Measurements from ENCODE around the gene GP1BB.

GP1BB gene

DNA sequence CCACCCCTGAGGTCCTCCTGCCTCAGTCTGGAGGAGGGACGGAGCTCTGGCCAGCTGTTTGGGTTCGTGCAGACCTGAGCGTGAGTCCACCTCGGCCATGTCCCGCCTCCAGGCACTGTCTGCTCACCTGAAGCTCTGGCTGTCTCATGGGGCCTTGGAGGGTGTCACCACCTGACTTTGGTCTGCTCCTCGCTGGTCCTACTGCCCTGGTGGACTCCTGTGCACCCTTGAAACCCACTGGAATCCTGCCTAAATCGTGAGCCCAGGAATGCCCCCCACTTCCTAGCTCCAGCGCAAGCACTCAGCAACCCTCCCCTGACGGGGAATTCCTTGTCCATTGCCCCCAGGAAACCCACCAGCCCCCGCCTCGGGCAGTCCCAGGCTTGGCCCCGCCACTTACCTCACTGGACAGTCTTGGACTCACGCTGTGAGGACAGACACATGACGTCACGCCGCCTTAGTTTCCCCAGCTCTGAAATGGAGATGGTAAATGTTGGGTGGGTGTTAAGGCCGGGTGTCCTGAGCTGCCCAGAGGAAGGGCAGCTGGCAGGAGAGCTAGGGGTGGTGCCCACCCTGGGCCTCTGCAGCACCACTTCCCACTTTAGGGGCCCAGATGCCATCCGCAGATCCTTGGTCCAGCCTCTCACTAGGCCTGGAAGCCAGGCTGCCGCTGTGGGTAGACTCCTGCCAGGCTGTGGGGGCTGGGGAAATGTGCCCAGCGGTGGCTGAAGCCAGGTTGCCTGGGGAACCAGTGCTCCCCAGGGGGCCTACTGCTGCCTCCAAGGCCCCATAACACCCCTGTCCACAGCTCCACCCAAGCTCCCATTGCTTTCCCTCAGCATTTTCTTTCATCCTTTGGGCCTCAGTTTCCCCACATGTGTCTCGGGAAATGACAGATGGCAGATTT is 19.1 kb downstream of the GP1BB start:
- no peak for DNase-seq (ENCODE audit: low spot score)

DNA sequence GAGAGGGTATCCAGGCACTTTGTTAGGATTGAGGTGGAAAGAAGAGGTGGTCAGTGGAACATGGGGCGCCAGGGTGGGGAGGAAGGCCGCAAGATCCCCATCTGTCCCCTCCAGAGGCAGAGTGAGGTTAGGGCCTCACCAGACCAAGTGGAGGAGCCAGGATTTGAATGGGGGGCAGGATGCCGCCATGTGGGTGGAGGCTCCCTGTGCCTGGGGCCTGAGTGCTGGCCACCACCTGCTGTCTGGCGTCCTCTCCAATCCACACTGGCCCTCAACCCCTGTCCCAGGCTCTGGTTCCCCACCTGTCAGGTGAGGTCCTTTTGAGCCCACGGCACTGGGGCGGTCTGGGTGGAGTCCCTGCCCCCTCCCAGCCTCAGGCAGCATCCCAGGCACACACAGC is 19.7 kb downstream of the GP1BB start:
- DNase-seq (ENCODE audit: low spot score) = no peak

DNA sequence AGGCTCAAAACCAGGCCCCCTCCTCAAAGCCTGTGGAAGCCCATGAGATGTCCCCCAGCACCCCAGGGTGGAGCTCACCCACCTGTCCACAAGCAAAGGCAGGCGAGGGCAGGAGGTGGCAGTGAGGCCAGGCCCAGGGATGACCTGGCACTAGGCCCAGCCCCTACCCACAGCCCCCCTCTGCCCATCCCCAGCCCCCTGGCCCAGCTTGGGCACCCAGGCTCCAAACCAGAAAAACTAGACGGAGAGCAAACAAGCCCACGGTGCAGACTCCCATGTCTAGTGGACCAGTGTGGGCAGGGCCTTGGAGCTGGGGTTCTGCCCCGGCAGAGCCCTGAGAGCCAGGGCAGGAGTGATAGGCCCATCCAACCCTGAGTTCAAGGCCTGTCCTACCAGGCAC is 20.3 kb downstream of the GP1BB start:
- DNase-seq (ENCODE audit: low spot score) = no peak

DNA sequence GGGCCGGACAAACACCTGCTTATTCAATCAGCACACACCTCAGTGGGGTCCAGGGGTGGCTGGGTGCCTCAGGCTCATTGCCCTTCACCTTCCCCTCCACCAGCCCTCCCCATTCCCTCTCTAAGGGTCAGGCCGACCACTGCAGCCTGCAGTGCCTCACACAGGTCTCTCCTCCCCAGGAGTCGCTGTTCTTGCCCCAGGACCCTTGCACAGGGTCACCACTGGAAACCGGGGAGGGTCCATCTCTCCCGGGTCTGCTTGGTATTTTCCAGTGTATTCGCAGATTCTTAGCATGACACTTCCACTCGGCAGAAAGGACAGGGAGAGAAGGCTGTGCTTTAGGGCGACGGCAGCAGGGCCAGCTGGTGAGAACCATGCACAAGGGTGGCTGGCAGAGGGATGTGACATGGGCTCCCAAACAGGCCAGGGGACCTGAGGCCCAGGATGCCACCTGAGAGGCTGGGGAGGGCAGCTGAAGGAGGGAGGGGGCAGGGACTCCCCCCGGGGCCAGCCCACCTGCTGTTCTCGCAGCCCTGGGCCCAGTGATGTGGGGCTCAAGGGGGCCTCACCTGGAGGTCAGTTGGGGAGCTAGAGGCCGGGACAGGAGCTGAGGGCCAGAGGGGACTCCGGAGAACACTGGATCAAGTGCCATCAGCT is 21.1 kb downstream of the GP1BB start:
- DNase-seq (ENCODE audit: low spot score) = no peak

DNA sequence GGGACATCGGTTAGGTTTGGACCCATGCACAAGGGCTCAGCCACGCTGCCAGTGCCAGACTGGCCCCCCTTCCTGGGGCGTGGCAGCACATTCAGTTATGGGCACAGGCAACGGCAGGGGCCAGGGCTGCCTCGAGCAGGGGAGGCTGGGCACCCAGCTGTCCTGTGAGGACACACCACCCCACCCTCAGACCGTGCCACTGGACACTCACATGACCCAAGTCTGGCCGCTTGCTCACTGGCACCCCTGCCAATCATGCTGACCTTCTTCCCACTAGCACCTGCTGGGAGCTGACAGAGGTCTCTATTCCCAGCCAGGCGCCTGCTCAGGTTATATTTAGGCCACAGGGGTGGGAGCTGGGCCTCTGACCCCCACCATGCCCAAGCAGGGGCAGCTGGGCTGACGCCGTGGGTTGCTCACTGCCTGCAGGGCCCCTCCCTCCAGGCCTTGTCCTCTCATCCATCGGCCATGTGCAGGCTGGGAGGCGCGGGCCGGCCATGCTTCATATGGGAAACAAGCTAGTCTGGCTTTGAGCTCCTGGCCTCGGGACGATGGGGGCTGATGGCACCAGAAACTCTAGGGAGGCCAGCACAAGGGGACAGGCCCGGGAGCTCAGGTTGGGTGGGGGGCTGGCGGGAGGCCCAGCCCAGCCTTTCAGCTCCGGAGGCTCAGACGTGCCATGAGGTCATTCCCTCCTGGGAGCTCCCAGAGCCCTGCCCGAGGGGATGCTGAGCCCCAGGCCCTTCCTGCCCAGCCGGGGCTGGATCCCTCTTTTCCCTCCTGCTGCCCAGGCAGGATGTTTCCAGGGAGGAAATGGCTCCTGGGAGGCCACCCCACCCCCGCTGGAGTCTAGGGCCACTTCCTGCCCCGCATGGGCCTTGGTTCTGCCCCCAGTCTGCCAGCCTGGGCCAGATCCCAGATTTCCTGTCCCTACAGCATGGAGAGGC is 22.1 kb downstream of the GP1BB start:
- no peak for DNase-seq (ENCODE audit: low spot score)

DNA sequence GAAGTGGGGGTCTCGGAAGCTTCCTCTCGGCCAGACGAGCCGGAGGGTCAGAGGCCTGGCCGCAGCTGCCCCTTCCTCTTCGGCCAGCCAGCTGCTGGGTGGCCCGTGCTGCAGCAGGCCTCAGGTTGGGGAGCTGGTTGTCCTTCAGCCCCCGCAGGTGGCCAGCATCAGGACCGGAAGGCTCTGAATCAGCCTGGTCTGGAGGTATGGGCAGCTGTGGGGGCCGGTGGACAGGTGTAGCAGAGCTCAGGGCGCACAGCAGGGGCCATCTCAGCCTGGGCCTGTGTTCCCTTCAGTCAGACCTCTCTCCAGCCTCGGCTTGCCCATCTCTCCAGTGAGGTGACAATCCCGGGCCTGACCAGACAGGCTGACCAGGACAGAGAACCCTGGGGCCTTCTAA is 23.4 kb downstream of the GP1BB start:
- no peak for DNase-seq (ENCODE audit: low spot score)

DNA sequence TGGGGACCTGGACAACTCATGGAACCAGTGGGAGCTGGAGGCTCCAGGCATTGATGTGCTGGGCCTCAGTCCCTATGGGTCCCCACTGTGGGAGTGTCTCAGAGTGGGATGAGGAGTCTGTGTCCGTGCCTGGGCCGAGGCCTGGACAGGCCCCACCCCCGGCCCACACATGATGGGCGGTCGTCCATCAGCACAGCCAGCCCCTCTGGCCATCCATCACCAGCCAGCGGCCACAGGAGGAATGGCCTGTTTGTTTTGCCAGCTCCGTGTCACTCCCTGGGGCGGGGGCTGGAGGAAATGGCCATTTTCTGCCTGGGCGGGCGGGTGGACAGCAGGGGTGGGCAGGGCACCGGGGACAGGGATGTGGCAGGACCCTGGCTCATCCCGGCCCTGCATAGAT is 24.2 kb downstream of the GP1BB start:
- DNase-seq (ENCODE audit: low spot score) = no peak

DNA sequence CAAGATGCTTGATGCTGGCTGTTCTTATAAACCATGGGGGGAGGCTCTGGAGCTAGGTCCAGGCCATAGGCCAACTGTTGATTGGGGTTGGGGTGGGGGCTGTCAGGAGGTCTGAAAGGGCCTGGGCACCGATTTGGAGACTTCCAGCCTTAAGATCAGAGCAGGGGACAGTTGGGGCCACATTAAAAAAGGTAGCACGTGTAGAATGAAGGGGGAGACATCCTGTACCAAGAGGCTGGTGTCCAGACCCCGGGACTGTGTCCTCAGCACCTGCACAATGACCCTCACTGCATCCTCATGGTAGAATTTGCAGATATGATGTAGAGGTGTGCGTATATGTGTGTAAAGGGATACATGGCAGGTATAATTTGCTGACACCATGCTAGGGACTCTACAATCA is 24.8 kb downstream of the GP1BB start:
- no peak for DNase-seq (ENCODE audit: low spot score)

DNA sequence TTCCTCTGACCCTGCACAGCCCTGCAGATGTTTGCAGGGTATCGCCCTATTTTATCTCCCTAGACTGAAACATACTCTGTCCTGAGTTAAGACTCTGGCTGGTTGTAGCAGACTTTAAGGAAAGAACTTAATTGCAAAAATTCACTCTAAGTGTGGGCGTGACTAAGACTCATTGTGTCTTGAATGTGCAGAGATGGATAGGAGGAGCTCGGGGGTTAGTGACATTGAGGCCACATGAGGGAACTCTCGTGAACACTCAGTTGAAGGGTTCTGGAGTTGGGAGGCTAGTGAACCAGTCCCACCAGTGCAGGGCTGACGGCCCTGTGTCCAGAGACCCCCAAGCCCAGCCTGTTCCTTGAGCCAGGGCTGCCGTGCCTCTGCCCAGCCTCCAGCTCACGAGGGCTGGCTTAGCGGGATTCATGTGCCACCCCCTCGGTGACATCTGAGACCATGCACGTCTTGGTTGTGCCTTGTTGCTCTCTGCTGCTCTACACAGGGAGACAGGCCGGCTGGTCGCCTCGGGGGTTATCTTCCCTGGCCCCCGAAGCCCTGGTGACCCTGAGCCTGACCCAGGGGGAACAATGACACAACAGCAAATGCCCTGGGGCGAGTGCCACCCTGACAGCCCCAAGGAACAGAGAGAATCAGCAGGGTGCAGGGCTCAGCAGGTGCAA is 25.8 kb downstream of the GP1BB start:
- DNase-seq (ENCODE audit: low spot score) = peak; percentile 34

DNA sequence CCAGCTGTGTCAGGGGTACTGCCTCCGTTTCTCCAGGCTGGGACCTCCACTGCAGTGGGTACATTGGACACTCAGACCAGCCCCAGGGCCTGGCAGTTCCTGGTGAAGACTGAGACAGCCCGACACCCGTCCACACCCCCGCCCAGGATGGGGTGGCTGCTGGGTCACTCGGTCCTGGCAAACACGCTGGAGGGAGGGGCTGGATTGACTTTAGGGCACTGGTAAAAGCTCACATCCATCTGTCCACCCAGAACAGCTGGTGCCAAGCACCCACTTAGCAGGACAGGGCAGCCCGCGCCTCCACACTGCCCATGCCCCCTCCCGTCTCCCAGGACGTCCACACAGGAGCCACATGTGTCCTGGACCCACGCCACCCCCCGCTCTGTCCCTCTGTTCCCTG is 26.5 kb downstream of the GP1BB start:
- no peak for DNase-seq (ENCODE audit: low spot score)

DNA sequence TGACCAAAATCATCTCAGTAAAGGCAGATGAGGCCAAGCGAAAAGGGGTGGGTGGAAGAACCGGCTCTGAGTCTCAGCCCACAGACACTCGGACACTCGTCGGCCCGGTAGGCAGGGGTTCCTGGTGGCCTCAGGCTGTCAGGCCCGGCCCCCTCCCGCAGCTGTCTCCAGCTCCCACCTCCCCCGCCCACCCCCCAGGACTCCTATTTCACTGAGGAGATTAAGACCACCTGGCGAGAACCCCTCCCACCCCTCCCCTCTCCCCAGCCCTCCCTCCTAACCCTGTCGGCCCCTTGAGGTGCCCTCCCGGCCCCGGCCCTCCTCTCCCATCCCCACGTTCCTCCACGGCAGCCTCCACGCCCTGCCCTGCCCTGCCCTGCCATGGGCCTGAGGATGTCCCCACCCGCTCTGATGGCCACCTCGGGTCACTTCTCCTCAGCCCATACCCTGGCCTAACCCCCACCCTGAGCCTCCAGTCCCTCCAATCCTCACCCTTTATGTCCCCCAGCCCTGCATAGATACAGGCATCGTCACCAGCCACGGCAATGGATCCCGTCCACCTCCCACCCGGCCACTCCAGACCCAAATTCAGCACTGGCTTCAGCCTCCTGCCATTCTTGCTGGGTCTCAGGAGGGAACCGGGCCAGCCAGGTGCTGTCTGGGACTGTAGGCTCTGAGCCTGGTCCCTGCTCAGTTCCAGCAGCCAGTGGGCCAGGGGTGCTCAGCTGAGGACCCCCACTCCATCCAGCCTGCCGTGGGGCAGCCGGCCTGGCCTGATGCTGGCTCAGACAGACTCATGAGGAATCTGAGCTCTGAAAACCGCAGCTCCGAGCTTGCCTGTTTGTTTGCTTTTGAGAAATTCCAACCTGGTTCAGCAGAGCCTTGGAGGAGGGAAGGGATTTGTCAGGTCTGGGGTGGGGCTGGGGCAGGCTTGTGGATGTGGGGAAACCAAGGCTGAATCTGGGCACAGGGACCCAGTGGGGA is 27.5 kb downstream of the GP1BB start:
- DNase-seq (ENCODE audit: low spot score) = no peak

DNA sequence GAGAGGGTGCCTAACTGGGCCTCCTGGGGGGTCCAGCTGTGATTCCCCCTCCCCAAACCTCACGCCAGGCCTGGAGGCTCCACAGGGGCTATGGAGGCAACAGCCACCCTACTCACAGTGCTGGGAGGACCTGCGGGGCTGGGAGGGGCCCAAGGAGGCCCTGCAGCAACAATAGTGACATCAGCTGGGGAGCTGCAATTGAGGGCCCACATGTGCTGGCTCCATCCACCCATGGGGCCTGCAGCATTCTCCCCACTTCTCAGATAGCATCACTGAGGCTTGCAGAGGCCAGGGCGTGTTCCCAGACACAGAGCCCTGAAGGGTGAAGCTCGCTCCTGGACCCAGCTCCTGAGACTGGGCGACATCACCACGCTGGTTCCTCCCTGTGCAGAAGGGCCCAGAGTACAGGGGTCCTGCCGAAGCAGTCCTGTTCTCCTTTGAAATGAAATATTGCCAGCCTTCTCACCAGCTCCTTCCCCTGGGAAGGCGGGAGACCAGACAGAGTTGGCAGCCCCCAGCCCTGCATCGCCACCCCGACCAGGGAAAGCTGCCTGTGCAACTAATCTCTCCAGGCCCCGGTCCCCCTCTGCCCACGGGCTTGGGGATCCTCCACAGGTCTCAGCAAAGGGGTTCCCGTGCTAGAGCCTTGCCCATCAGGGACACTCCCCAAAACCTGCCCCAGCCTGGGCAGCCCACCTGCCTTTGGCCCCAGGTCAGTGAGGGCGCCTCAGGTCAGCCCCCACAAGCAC is 28.3 kb downstream of the GP1BB start:
- DNase-seq (ENCODE audit: low spot score) = no peak

DNA sequence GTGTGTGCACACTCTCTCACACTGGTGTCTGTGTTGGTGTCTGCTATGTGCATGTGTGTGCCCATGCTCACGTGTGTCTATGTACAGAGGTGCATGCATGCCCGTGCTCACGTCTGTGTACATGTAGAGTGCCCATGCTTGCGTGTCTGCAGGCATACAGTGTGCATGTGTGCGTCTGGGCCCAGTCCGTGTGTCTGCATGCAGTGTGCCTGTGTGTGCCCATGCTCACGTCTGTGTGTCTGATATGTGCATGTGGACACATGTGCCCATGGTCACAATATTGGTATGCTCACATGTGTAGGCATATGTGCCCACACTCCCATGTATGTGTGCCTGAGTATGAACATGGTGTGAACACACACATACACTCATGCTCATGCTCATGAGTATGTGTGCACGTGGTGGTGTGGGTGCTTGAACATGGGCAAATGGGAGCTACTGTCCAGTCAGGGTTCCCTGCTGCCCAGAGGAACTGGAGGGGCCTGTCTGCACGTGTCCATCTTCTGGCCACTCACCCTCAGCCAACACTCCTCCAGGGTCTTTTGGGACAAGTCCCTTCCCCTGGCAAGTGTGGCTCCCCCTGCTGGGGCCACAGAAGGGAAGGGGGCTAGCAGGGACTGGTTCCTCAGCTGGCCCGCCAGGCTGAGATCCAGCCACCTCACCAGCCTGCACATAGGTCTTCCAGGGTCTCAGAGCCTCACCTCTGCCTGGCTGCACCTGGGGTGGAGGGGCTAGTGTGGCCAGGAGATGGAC is 29.9 kb downstream of the GP1BB start:
- DNase-seq (ENCODE audit: low spot score) = no peak

DNA sequence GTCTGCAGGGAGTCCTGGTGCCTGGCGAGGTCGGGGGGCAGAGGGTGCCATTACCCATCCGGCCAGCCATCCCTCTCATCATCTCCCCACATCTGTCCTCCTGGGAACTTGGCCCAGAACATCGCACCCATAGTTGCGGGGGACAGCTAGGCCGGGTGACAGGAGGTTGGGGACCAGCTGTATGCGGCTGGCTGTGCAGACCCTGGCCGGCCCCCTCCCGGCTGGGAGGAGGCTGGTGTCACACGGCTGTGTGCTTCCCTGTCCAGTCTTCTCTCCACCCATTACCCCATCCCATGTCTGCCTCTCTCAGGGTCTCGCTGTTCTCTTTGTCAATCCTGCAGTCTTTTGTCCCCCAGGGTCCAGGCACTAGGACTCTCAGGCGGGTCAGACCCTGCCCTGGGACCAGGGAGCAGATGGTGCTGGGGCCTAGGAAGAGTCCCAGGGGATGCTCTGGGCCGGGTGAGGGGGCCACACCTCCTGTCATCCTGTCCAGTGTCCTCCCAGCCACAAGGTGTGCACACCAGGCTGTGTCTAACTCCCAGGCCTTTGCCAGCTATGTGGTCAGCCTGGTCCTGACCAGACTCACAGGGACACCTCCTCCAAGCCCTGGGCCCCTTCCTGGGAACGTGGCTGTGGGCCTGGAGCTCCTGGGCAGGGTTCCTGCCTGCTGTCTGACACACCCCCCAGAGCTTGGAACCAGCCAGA is 30.8 kb downstream of the GP1BB start:
- DNase-seq (ENCODE audit: low spot score) = no peak

DNA sequence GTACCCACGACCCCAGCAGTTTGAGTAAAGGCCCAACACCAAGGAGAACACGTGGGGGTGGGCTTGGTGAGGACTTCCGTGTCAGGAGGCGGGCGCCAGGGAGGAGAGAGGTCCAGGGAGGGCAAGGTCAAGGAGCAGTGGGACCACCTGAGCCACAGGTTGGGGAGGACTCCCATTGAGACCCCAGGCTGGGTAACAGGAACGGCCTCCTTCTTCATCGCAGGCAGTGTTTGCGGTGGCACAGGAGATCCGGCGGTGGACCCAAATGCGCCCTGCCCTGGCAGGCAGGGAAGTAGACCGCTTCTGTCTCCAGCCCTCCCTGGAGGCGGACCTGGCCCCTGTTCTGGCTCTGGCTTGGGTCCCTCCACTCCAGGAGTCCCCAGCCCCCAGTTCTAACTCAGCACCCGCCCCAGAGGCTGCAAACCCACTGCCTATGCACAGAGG is 31.4 kb downstream of the GP1BB start:
- DNase-seq (ENCODE audit: low spot score) = no peak

DNA sequence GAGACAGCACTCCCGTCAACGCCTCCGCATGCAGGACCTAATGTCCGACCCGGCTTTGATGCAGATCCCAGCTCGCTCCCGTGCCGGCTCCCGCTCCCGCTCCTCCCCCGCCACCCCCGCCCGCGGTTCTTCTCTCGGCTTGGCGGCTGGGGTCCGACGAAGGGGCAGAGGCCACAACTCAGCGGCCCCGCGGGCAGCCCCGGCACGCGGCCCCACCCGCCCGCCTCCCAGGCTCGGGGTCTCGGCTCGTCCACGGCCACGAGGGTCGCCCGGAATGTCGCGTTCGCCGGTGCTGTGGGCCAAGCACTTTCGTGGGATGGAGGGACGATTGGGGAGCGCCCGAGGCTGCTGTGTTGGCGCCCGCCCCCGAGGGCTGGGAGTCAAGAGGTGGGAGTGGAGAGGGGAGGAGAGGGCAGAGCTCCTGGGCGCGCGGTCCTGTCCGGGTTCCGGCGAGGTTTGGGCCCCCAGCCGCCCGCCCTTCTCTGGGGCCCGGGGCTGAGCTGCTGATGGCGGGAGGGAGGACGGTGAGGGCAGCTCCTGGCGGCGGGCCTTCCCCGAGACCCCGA is 31.9 kb downstream of the GP1BB start:
- DNase-seq (ENCODE audit: low spot score) = no peak

DNA sequence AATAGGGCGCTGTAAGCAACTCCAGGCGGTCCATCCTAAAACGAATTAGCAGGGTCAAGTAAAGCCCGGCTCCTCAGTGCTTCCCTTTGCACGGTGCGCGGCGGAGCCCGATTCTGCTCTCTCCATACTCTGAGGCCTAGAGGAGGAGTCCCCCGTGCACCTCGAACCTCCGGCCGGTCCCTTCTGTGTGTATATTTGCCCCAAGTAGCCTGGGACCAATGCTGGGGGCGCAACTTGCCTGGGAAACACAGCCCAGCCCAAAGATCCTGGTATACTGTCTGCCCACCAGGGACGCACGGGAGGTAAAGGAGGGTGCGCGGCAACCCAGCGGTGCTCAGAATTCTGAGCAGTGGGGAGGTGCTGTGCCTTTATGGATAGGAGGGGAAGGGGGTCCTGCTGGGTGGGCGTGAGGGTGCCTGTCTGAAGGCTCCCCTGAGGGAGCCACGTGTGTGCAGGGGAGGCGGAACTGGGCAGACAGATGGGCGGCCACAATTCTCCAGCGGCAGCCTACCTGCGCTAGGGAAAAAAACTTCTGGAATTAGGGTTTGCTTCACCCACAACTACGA is 32.5 kb downstream of the GP1BB start:
- no peak for DNase-seq (ENCODE audit: low spot score)
